ENCODE measurements around the gene COA8. TPM values are rescaled to one million over a fixed set of nuclear protein-coding genes. Genes with fewer than 3 reads are reported as not detected.

COA8 gene
- polyA plus RNA-seq, 1 of the 3 experiments (the other 2 are of a cell fraction), result 25.2 TPM

GRCh38 chr14:103550451-103551337 is 12.1 kb upstream of the COA8 start:
- Histone ChIP-seq H4K20me1 (ENCODE audit: insufficient read depth) (peaks cover 20% of the 10 kb centered on the region), H3K36me3 (replicated peaks in 1 of 2; ENCODE audit: control insufficient read depth in 1 of 2, insufficient read depth in 2 of 2, low read length in 1 of 2) (no peaks in the 10 kb centered on the region), H2AFZ (ENCODE audit: low read depth) (no peak overlapping the region), H3K27ac (ENCODE audit: low read depth in 2 of 2, low read length in 1 of 2) (no peak overlapping the region), H3F3A (replicated peaks; ENCODE audit: insufficient read depth) (peaks cover 17% of the 10 kb centered on the region), H3K4me1 (ENCODE audit: control insufficient read depth in 1 of 2, insufficient read depth in 2 of 2, low read depth in 1 of 2, low read length in 1 of 2) (peaks cover 9 to 19% of the 10 kb centered on the region in 2 experiments; a peak in 3 of 4 replicates), H3K9me3 (no peaks in the 10 kb centered on the region), H3K4me3 (ENCODE audit: low read depth in 2 of 2, low read length in 1 of 2) (no peak overlapping the region), H3K79me2 (ENCODE audit: insufficient read depth) (peaks cover 46% of the 10 kb centered on the region), H3K9me2 (no peaks in the 10 kb centered on the region), H3K27me3 (ENCODE audit: insufficient read depth) (no peaks in the 10 kb centered on the region), H3K9ac (no peak overlapping the region), H3K4me2 (no peak overlapping the region)
- TF ChIP-seq RFX5 (IDR thresholded peaks at IDR 0.05; ENCODE audit: low read length), result no peak
- ChIA-PET CTCF (interaction anchor here (1.0 to 11.6 kb wide), 4 partner anchors 9 to 49 kb away, joined by 3 to 194 read pairs (median 64); partner anchors contain the start of gene CKB), POLR2A (no interaction called here)
- peak; percentile 35 for DNase-seq
- 85% methylated on average over 3 of the region's 22 CpGs for WGBS (ENCODE audit: low lambda C conversion rate)

DNA sequence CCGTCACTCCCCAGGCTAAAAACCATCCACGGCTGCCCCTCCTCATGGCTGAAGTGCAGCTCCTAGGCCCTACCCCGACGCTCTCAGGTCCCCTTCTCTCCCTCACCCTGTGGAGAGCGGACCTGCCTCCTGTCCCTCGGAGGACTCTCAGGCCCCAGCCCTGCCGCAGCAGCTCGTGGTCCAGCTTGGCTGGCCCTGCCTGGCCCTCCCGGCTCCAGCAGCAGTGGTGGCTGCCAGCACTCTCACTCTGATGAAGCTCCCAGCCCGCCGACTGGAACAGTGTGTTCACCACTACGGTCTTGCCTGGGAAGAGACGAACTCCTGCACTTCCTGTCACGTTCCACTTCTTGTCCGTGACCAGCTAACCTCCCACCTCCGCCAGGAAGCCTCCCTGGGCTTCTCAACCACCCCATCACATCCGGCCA is 11.4 kb upstream of the COA8 start:
- Histone ChIP-seq H3K9me2 (no peaks in the 10 kb centered on the region), H4K20me1 (ENCODE audit: insufficient read depth) (peaks cover 21% of the 10 kb centered on the region), H3K9me3 (no peaks in the 10 kb centered on the region), H3K36me3 (replicated peaks in 1 of 2; ENCODE audit: control insufficient read depth in 1 of 2, insufficient read depth in 2 of 2, low read length in 1 of 2) (no peaks in the 10 kb centered on the region), H3F3A (replicated peaks; ENCODE audit: insufficient read depth) (peaks cover 17% of the 10 kb centered on the region), H2AFZ (ENCODE audit: low read depth) (no peak overlapping the region), H3K27ac (ENCODE audit: low read depth in 2 of 2, low read length in 1 of 2) (peak overlapping the region; percentile 64 to 77; a peak in 3 of 4 replicates), H3K4me2 (peak overlapping the region; percentile 63), H3K4me3 (ENCODE audit: low read depth in 2 of 2, low read length in 1 of 2) (no peak overlapping the region), H3K9ac (no peak overlapping the region; the same call in 1 of the 2 replicates), H3K4me1 (ENCODE audit: control insufficient read depth in 1 of 2, insufficient read depth in 2 of 2, low read depth in 1 of 2, low read length in 1 of 2) (peaks cover 9 to 19% of the 10 kb centered on the region in 2 experiments; a peak in 3 of 4 replicates), H3K27me3 (ENCODE audit: insufficient read depth) (no peaks in the 10 kb centered on the region), H3K79me2 (ENCODE audit: insufficient read depth) (peaks cover 53% of the 10 kb centered on the region)
- 92% methylated on average over 12 of the region's 17 CpGs for WGBS (ENCODE audit: low lambda C conversion rate)
- TF ChIP-seq NRF1 (IDR thresholded peaks at IDR 0.05; ENCODE audit: low read depth, low read length) (no peak), REST (IDR thresholded peaks at IDR 0.05; ENCODE audit: low read depth, low read length) (no peak), FOXJ3 (CRISPR knock-in tag; IDR thresholded peaks at IDR 0.05) (no peak), MEF2A (IDR thresholded peaks at IDR 0.05; ENCODE audit: borderline replicate concordance, low read depth) (no peak), EZH2phosphoT487 (IDR thresholded peaks at IDR 0.05; ENCODE audit: borderline replicate concordance, low read depth) (no peak), ZBTB33 (IDR thresholded peaks at IDR 0.05; ENCODE audit: borderline replicate concordance, low read depth) (no peak), RFX5 (IDR thresholded peaks at IDR 0.05; ENCODE audit: low read length) (no peak), POLR2AphosphoS5 (IDR thresholded peaks at IDR 0.05; ENCODE audit: low read depth, low read length) (no peak), NFIC (IDR thresholded peaks at IDR 0.05; ENCODE audit: borderline replicate concordance) (no peak), MAX (IDR thresholded peaks at IDR 0.05; ENCODE audit: low read depth) (no peak), RCOR1 (IDR thresholded peaks at IDR 0.05; ENCODE audit: low read length) (no peak), FOSL2 (IDR thresholded peaks at IDR 0.05; ENCODE audit: borderline replicate concordance, low read depth) (no peak)
- peak; percentile 22 for DNase-seq
- POLR2A ChIA-PET, result interaction anchor here (0.7 kb wide), 1 partner anchor 30 kb away, joined by 3 read pairs; no protein-coding TSS in a partner anchor
- CTCF ChIA-PET, result interaction anchor here (1.0 to 11.6 kb wide), 3 partner anchors 13 to 50 kb away, joined by 3 to 194 read pairs (median 120); partner anchors contain the start of gene CKB
